ENCODE measurements around the gene CHST2. TPM values are rescaled to one million over a fixed set of nuclear protein-coding genes. Genes with fewer than 3 reads are reported as not detected.

Gene CHST2
- total and polyA plus RNA-seq, 2 experiments from 2014 or later: 2.1 to 12.0 TPM

DNA sequence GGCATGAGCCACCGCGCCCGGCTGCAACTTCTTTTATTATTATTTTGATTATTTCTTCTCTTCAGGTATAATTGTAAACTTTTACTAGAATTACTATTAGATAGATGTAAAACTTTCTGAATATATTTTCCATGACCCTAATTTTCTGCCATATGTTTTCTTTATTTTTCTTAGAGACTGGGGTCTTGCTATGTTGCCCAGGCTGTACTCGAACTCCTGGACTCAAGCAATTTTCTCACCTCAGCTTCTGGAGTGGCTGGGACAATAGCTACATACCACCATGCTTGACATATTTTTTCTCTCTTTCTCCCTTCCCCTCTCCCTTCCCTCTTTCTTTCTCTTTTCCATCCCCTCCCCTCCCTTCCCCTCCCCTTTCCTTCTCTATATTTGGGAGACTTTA lies 29.6 kb upstream of the CHST2 start:
- Histone ChIP-seq H3K4me3 (no peak overlapping the region), H3K4me2 (ENCODE audit: unreplicated experiment) (no peak overlapping the region), H3K27ac (no peak overlapping the region), H3F3A (ENCODE audit: insufficient read depth) (no peaks in the 10 kb centered on the region), H3K36me3 (ENCODE audit: low read depth) (no peaks in the 10 kb centered on the region), H3K79me2 (ENCODE audit: insufficient read depth) (no peaks in the 10 kb centered on the region), H3K9me3 (ENCODE audit: low read depth) (no peaks in the 10 kb centered on the region), H3K27me3 (replicated peaks; ENCODE audit: insufficient read depth) (no peaks in the 10 kb centered on the region), H3K9me2 (ENCODE audit: insufficient read depth) (no peaks in the 10 kb centered on the region), H2AFZ (no peak overlapping the region), H3K9ac (no peak overlapping the region), H3K4me1 (ENCODE audit: insufficient read depth) (peaks cover 4% of the 10 kb centered on the region; the same call in 1 of the 2 replicates), H4K20me1 (ENCODE audit: insufficient read depth) (no peaks in the 10 kb centered on the region)
- no peak for TF ChIP-seq EZH2 (IDR thresholded peaks at IDR 0.05; ENCODE audit: insufficient read depth, poor library complexity, severe bottlenecking)
- no peak for TF ChIP-seq EZH2phosphoT487 (IDR thresholded peaks at IDR 0.05; ENCODE audit: insufficient read depth, low read depth)
- in situ Hi-C loops (cut with MboI): no loop called here
- WGBS, 2 experiments (ENCODE audit: low coverage in 1 of 2, low lambda C conversion rate in 2 of 2, missing lambda C conversion rate in 2 of 2): 90 to 95% methylated on average over 4 of the region's 4 CpGs
- no peak for DNase-seq

DNA sequence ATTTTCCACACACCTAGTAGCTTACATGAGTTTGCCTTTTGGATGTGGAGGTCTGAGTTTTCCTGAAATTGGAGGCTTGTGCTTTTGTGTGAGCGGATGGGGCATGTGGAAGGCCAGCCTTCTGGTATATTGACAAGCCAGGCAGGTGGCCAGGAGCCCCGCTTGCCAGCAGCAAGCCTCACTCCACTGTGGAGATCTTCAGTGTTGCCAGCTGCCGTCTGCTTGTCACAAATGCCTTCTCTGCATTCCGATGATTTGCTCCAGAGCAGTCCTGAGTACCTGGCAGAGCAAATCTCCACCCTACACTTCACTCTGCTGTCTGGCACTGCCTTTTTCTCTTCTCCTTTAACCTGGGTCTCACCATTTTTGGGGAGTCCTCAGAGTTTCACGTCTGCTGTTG lies 29.1 kb upstream of the CHST2 start:
- no peak overlapping the region for H3K9ac ChIP-seq
- H3K9me2 ChIP-seq (ENCODE audit: insufficient read depth): no peaks in the 10 kb centered on the region
- no peak overlapping the region for H3K4me2 ChIP-seq (ENCODE audit: unreplicated experiment)
- 29 to 37% methylated on average over 5 of the region's 5 CpGs for WGBS, 2 experiments (ENCODE audit: low coverage in 1 of 2, low lambda C conversion rate in 2 of 2, missing lambda C conversion rate in 2 of 2)
- TF ChIP-seq EZH2 (IDR thresholded peaks at IDR 0.05; ENCODE audit: insufficient read depth, poor library complexity, severe bottlenecking) (no peak), EZH2phosphoT487 (IDR thresholded peaks at IDR 0.05; ENCODE audit: insufficient read depth, low read depth) (no peak)
- H3K36me3 ChIP-seq (ENCODE audit: low read depth): no peaks in the 10 kb centered on the region
- no peak overlapping the region for H2AFZ ChIP-seq
- no peak overlapping the region for H3K4me3 ChIP-seq
- no peaks in the 10 kb centered on the region for H3K4me1 ChIP-seq (ENCODE audit: insufficient read depth)
- H3K27ac ChIP-seq: no peak overlapping the region
- H3K79me2 ChIP-seq (ENCODE audit: insufficient read depth): no peaks in the 10 kb centered on the region
- H3F3A ChIP-seq (ENCODE audit: insufficient read depth): no peaks in the 10 kb centered on the region
- no peaks in the 10 kb centered on the region for H3K9me3 ChIP-seq (ENCODE audit: low read depth)
- no peaks in the 10 kb centered on the region for H3K27me3 ChIP-seq (replicated peaks; ENCODE audit: insufficient read depth)
- DNase-seq: no peak
- in situ Hi-C loops (cut with MboI): no loop called here
- H4K20me1 ChIP-seq (ENCODE audit: insufficient read depth): no peaks in the 10 kb centered on the region

DNA sequence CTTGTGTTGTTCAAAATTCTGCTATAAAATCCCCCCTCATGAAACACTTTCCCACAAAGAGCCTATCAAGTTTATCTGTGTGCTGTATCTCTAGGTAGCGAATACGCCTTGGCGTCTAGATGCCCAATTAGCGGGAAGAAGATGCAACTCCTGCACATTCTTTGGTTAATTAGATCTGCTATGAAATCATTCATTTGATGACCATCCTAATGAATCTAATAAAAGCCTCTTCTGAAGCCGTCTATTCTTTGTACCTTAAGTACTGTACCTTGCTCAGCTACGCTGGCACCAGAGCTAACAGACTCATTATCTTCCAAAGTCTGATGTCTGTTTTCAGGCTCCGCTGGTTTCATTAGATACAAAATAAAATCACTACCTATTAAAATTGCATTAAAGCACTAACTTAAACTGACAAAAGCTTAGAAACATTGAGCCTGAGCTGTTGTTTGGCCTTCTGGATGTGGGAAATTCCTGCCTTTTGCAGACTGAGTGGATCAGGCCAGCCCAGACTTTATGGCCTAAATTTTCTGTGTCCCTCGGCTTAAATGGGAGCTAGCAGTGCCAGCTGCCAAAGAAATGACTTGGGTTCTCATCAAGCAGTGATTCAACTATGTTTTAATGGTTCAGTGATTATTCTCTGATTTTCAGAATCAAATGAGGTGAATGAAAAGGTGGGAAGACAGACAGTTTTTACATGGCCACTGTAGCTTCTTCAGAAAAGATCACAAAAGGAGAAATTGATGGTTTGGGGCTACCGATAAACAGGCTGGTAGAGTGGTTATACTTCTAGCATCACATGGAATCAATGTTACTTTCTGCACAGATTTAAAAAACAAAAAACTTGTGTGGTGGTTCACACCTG lies 28.4 kb upstream of the CHST2 start:
- Histone ChIP-seq H3K4me1 (ENCODE audit: insufficient read depth) (no peaks in the 10 kb centered on the region), H3K79me2 (ENCODE audit: insufficient read depth) (no peaks in the 10 kb centered on the region), H3F3A (ENCODE audit: insufficient read depth) (no peaks in the 10 kb centered on the region), H3K4me2 (ENCODE audit: unreplicated experiment) (no peak overlapping the region), H3K9me2 (ENCODE audit: insufficient read depth) (no peaks in the 10 kb centered on the region), H3K9me3 (ENCODE audit: low read depth) (no peaks in the 10 kb centered on the region), H3K4me3 (no peak overlapping the region), H4K20me1 (ENCODE audit: insufficient read depth) (no peaks in the 10 kb centered on the region), H3K27ac (no peak overlapping the region), H2AFZ (no peak overlapping the region), H3K27me3 (replicated peaks; ENCODE audit: insufficient read depth) (no peaks in the 10 kb centered on the region), H3K36me3 (ENCODE audit: low read depth) (no peaks in the 10 kb centered on the region), H3K9ac (no peak overlapping the region)
- DNase-seq: no peak
- in situ Hi-C loops (cut with MboI): no loop called here
- WGBS, 2 experiments (ENCODE audit: low coverage in 1 of 2, low lambda C conversion rate in 2 of 2, missing lambda C conversion rate in 2 of 2): 84 to 85% methylated on average over 9 of the region's 9 CpGs
- TF ChIP-seq EZH2 (IDR thresholded peaks at IDR 0.05; ENCODE audit: insufficient read depth, poor library complexity, severe bottlenecking) (no peak), EZH2phosphoT487 (IDR thresholded peaks at IDR 0.05; ENCODE audit: insufficient read depth, low read depth) (no peak)

DNA sequence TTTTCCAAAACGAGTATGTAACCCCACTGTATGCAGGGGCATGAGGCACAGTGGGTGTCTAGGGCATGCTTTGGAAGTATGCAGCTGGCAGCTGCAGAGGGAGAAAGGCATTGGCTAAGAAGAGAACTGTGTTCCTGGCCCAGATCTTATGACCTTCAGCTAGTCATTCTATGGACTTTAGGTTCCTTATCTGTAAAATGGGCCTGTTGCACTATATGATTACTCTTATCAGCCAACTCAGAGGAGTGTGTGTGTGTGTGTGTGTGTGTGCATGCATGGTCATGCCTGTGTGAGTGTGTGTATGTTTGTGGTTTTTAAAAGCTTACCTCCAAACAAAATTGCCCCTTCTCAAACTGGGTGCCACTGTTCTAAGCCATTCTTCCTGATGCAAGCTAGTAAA lies 27.4 kb upstream of the CHST2 start:
- WGBS, 2 experiments (ENCODE audit: low coverage in 1 of 2, low lambda C conversion rate in 2 of 2, missing lambda C conversion rate in 2 of 2): 76 to 78% methylated on average over 1 of the region's 1 CpG
- Histone ChIP-seq H3F3A (ENCODE audit: insufficient read depth) (no peaks in the 10 kb centered on the region), H3K9me3 (ENCODE audit: low read depth) (no peaks in the 10 kb centered on the region), H3K4me1 (ENCODE audit: insufficient read depth) (no peaks in the 10 kb centered on the region), H3K4me2 (ENCODE audit: unreplicated experiment) (no peak overlapping the region), H4K20me1 (ENCODE audit: insufficient read depth) (no peaks in the 10 kb centered on the region), H3K79me2 (ENCODE audit: insufficient read depth) (no peaks in the 10 kb centered on the region), H3K36me3 (ENCODE audit: low read depth) (no peaks in the 10 kb centered on the region), H3K27me3 (replicated peaks; ENCODE audit: insufficient read depth) (no peaks in the 10 kb centered on the region; the same call in 1 of the 2 replicates), H3K9ac (no peak overlapping the region), H3K4me3 (no peak overlapping the region), H3K27ac (no peak overlapping the region), H2AFZ (no peak overlapping the region), H3K9me2 (ENCODE audit: insufficient read depth) (no peaks in the 10 kb centered on the region)
- in situ Hi-C loops (cut with MboI): no loop called here
- no peak for DNase-seq
- TF ChIP-seq EZH2phosphoT487 (IDR thresholded peaks at IDR 0.05; ENCODE audit: insufficient read depth, low read depth): no peak
- no peak for TF ChIP-seq EZH2 (IDR thresholded peaks at IDR 0.05; ENCODE audit: insufficient read depth, poor library complexity, severe bottlenecking)
